GM08714 (cell line): ENCODE results near the gene ZNF264.
"Not testable (repeated sequence)": the region's sequence is repeated elsewhere in the genome, so short reads cannot be mapped to it uniquely, and the experiment has no call there.

Experiments
- H3K4me3 ChIP-seq: fragments of 200-500 bp; sonication (Bioruptor generic); 2 replicates; pipeline ENCODE4 v1.5.1; 2014; ENCODE audit warnings: mild to moderate bottlenecking, low read length, inconsistent platforms
- ZNF274 ChIP-seq: IDR thresholded peaks from 2 replicates; pipeline ENCODE4 v1.6.1; 2012; ENCODE audit warnings: mild to moderate bottlenecking, low read depth, low read length

The ZNF264 gene

DNA sequence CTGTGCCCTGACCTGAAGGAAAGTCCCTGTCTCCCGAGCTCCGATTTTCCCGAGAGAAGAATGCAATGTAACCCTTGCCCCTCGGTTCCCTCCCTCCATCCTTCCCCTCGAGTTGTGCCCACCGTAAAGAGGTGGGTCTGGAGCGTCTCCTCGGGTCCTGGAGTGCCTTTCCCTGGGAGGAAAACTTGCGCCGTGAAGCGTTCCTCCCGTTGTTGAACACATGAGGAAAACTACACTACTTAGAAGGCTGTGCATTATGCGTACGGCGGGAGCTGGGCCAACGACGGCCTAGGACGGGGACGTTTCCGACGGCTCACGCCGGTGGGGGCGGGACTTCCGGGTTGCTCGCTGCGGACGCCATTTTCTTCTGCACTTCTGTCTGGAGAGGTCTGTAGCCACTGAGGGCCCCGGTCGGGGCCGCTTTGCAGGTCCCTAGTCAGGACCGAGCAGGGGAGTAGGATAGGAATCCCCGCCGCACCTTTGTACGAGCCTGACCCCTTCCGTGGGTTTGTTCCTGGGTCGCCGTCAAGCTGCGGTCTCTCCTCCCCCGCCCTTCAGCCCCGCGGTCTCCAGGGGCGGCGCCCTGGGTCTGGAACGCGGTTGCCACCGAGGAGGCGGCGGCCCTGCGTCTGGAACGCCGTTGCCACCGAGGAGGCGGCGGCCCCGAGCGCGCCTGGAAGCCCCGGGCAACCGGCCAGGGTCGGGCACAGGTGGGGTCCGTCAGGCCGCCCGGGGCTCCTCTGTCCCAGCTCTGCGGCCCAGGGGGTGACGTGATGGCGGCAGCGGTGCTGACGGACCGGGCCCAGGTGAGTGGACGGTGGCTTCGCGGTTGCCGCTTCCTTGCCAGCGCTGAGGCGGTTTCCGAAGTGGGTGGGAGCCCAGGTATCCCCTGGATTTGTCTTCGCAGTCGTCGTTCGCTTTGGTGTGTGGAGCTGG lies at the start of gene ZNF264:
ZNF264 (plus strand) TSS at position 360 of the 936 bp plus-strand sequence; CDS start at position 774, 414 bp downstream.
- TF ChIP-seq ZNF274, result no peak
- peak within 1 kb of the TSS; percentile 89 for H3K4me3 ChIP-seq

DNA sequence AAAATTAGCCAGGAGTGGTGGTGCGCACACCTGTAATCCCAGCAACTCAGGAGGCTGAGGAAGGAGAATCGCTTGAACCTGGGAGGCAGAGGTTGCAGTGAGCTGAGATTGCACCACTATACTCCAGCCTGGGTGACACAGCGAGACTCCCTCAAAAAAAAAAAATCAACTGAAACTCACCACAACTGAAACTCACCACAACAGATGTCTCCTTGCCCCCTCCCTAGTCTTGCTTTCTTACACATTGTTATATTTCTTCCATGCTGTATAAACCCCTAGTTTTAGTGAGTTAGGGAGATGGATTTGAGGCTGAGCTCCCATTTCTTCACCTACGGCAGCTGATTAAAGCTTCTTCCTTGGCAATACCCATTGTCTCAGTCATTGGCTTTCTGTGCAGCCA lies 49.6 kb upstream of the ZNF264 start:
- no peak overlapping the region for H3K4me3 ChIP-seq
- TF ChIP-seq ZNF274, result no peak

DNA sequence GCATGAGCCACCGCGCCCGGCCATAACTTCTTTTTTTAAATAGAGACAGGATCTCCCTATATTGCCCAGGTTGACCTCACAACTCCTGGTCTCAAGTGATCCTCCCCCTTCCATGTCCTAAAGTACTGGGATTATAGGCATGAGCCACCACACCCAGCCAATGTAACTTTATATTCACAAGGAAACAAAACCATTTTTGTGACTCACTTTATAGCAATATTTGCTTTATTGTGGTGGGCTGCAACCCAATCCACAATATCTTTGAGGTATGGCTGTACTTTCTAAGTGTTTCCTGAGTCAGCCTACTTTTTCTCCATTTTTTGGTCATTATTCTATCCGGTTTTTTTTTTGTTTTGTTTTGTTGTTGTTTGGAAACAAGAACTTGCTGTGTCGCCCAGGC lies 38.4 kb upstream of the ZNF264 start:
- H3K4me3 ChIP-seq, result no peak overlapping the region
- no peak for TF ChIP-seq ZNF274

DNA sequence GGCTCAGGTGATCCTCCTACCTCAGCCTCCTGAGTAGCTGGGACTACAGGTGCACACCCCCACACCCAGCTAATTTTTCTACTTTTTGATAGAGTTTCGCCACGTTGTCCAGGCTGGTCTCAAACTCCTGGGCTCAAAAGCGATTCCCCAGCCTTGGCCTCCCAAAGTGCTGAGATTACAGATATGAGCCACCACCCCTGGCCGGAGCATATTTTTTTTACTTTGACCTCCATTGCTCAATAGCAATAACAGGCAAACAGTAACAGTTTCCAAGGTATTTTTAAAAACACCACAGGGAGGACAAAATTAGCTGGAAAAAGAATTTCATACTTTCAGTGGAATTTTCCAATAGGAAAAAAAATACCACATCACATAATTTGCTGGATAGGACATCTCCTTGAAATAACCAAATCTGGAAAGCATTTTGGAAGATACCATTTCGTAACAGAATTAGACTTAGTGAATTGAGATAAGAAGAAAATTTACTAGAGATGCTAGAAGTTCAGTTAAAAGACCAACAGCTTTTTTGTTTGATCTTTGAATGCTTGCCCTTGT lies 29.2 kb upstream of the ZNF264 start:
- no peak overlapping the region for H3K4me3 ChIP-seq
- no peak for TF ChIP-seq ZNF274

DNA sequence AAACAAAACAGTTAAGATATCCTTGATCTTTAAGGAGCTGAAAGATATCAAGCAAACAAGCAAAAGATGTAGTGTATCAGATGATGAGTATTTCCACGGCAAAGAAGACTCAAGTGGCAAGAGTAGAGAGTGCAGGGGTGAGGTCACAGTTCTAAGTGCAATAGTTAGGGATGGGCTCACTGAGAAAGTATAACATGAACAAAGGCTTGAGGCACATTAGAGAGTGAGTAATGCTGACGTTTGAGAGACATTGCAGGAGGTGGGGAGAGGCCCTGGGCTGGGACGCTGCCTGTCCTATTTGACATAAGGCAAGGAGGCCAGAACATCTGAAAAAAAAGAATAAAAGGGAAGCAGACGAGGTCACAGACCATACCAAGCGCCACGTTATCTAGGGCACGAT lies 25.5 kb upstream of the ZNF264 start:
- TF ChIP-seq ZNF274, result no peak

DNA sequence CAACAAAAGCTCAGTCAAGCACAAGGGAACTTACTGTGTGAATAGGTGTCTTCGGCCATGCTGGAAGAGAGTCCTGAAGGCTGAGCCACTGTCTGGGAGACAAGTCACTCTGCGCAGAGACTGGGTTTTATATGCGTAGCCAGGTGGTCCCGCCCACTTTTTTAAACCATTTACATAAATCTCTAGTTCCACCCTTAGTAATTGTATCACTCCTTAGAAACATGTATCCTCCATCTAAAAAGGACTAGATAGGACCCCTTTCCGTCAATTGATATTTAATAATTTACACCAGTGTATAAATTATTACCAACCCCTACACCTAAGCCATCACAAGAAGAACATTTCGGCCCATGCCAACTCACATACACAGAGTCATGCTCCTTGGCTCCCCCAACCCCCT lies 23.9 kb upstream of the ZNF264 start, which contains the start of gene DUXA:
DUXA (minus strand) TSS at position 101 of the 400 bp plus-strand sequence; CDS start at position 59, 42 bp downstream.
- TF ChIP-seq ZNF274, result no peak
- no peak within 1 kb of the TSS for H3K4me3 ChIP-seq

More for the DNA sequence above, 25.5 kb upstream of the ZNF264 start:
- H3K4me3 ChIP-seq, result no peak overlapping the region

DNA sequence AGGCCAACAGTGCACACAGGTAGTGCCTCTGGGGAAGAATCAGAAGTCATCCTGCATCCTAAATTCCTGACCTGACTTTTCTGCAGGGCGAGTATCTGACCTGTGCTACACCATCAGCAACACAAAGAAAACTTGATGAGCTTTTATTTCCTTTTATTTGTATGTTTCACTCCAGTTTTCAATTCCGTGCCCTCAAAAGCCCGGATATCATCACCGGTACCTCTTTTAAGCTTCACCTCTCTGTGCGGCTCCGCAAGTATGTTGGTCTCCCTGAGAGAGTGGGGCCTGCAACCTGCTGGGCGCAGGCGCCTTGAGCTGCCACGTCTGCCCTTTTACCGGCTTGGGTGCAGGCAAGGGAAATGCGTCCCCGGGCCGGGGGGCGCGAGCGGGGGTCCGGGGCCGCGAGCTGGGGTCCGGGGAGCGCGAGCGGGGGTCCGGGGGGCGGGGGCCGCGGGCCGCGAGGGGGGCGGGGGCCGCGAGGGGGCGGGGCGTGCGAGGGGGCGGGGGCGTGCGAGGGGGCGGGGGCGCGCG lies 19.7 kb upstream of the ZNF264 start:
- H3K4me3 ChIP-seq, result peak overlapping the region; percentile 24
- no peak for TF ChIP-seq ZNF274

DNA sequence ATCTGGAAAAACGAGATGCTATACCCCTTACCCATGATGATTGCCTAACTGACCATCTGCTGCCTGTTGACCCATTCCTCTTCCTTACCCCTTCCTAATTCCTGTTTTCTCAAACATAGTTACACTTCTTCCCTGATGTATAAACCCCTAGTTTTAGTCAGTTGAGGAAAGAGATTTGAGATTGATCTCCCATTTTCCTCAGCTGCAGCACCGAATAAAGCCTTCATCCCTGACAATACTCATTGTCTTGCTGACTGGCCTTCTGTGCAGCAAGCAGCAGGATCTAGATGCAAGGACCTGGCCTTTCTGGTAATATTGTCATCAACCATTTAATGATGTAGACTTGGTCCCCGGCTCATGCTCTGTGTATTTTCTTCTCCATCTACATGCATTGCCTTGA lies 999 bp upstream of the ZNF264 start:
- no peak overlapping the region for H3K4me3 ChIP-seq

DNA sequence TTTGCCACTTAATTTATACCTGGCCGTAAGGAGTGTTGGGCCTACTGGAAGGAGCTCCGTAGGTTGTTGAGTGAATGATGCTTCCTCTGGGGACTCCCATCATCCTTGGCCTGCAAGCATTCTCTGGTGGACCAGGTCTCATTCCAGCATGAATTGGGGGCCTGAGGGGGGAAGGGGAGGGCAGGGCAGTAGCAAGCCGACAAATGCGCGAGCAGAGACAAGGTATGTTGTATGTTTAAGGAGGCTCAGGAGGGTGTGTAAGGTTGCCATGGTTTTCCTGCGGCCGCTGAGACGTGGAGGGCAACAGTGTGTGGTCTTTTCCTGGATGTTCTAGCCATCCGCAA lies 749 bp downstream of the ZNF264 start:
- peak overlapping the region; percentile 89 for H3K4me3 ChIP-seq
- no peak for TF ChIP-seq ZNF274

More for the DNA sequence above, 999 bp upstream of the ZNF264 start:
- TF ChIP-seq ZNF274, result no peak

DNA sequence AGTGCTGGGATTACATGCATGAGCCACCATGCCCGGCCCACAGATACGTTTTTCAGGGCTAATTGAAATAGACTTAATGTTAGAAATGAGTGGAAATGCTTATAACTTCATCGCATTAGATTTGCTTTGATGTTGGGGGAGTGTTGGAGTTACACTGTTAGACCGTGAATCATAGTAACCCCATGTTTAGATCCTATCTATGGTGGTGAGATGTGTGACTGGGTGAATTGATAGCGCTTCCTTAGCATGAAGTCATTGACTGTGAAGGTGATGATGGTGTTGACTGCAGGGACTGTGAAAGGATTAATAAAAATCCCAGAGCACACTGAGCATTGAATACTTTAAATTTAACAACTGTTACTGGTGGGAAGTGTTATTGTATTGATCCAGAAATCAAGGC lies 1.7 kb downstream of the ZNF264 start:
- no peak for TF ChIP-seq ZNF274
- no peak overlapping the region; the same call in 1 of the 2 replicates for H3K4me3 ChIP-seq

DNA sequence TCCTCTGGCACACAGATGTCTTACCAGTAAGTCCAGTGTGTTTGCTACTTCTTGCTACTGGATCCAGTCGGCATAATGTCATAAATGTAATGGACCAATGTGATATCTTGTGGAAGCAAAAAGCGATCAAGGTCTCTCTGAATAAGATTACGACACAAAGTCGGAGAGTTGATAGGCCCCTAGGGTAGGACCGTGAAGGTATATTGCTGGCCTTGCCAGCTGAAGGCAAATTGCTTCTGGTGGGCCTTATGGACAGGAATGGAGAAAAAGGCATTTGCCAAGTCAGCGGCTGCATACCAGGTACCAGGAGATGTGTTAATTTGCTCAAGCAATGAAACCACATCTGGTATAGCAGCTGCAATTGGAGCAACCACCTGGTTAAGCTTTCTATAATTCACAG lies 6.6 kb downstream of the ZNF264 start:
- H3K4me3 ChIP-seq, result not testable (repeated sequence)

DNA sequence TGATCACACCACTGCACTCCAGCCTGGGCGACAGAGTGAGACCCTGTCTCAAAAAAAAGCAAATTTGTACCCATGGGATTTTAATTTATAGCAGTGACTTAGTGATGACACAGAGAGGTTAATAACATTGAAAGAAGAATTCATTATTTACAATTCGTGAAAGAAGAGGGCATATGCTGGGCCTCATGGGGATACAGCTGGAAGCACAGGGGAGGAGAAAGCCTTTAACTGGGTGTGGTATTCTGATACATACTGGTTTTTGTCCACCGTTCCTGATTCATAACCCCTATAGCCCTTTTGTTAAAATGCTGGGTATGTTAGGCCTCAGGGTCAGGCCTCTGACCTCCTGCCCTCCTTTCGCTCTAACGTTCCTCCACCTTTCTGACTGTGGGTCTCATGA lies 10.9 kb downstream of the ZNF264 start:
- TF ChIP-seq ZNF274, result no peak
- H3K4me3 ChIP-seq, result no peak overlapping the region

DNA sequence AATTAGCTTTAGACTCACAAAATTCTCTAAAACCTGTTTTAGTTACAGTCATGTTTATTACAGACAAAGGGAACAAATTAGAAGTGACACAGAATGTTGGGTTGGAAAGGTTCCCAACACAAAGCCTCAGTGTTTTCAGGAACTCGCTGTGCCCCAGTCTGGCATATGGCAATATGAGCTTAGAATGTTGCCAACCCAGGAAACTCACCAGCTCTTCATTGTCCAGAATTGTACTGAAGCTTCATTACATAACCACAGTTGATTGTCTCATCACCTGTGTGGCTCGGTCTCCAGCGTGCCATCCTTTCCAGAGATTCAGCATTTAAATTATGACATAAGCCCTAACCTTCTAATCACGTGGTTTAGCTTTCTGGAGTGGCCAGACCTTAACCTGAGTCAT lies 19.1 kb downstream of the ZNF264 start:
- H3K4me3 ChIP-seq, result no peak overlapping the region
- no peak for TF ChIP-seq ZNF274

DNA sequence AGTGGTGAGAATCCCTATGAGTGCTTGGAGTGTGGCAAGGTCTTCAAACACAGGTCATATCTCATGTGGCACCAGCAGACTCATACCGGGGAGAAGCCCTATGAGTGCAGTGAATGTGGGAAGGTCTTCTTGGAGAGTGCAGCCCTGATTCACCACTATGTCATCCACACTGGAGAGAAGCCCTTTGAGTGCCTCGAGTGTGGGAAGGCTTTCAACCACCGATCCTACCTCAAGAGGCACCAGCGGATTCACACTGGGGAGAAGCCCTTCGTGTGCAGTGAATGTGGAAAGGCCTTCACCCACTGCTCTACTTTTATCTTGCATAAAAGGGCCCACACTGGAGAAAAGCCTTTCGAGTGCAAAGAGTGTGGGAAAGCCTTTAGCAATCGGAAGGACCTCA lies 20.8 kb downstream of the ZNF264 start:
- TF ChIP-seq ZNF274, result no peak
- H3K4me3 ChIP-seq, result no peak overlapping the region

DNA sequence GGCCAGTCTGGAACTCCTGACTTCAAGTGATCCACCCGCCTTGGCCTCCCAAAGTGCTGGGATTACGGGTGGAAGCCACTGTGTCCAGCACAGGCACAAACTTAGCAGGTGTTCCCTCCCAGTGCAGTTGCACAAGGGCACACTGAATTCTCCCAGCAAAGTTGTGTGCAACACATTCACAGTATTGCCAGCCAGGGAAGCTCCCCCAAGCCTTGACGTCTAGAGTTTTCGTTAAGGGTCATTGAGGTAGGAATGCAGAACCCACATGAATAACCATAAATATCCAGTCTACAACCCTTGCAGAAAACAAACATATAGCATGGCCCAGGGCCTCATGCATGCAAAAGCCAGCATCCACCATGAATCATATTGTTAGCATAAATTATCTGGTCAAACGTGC lies 36.2 kb downstream of the ZNF264 start:
- no peak for TF ChIP-seq ZNF274
- H3K4me3 ChIP-seq, result no peak overlapping the region
